ENCODE results near the gene DGKI. TPM values are rescaled to one million over a fixed set of nuclear protein-coding genes. Genes with fewer than 3 reads are reported as not detected.

Gene DGKI
- polyA plus RNA-seq, 1 donor = 1.4 TPM

DNA sequence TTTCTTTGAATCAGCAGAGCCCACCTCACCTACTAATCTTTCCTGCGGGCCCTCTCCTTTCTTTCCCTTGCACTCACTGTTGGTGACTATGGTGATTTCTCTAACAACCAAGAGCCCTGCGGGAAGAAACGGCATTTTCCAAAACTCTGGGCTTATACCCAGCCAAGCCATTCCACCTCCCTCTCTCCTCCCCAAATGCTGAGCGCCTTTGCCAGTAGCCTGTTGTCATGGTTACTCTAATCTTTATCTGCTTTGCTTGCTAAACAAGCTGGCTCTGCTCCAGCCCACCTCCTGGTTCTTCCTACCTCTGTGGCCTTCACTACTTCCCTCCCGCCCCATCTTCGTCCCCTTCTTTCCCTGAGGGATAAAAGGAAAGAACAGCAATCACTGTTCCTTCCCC is 86.7 kb downstream of the DGKI start:
- no peaks in the 10 kb centered on the region for H3K4me1 ChIP-seq (ENCODE audit: control insufficient read depth, insufficient read depth, low read length)
- no peak overlapping the region for H3K27ac ChIP-seq (ENCODE audit: low read length)
- no peaks in the 10 kb centered on the region for H3K36me3 ChIP-seq (ENCODE audit: control insufficient read depth, insufficient read depth, low read length)
- H3K4me3 ChIP-seq (ENCODE audit: low read length) = no peak overlapping the region
- H3K27me3 ChIP-seq (ENCODE audit: control insufficient read depth, insufficient read depth, low read length) = no peaks in the 10 kb centered on the region
- no peaks in the 10 kb centered on the region for H3K9me3 ChIP-seq (ENCODE audit: control insufficient read depth, low read depth, low read length)
- no CpG with 5 or more reads among the region's 6 CpGs for WGBS (ENCODE audit: insufficient coverage, low lambda C conversion rate)
- no peak for DNase-seq

DNA sequence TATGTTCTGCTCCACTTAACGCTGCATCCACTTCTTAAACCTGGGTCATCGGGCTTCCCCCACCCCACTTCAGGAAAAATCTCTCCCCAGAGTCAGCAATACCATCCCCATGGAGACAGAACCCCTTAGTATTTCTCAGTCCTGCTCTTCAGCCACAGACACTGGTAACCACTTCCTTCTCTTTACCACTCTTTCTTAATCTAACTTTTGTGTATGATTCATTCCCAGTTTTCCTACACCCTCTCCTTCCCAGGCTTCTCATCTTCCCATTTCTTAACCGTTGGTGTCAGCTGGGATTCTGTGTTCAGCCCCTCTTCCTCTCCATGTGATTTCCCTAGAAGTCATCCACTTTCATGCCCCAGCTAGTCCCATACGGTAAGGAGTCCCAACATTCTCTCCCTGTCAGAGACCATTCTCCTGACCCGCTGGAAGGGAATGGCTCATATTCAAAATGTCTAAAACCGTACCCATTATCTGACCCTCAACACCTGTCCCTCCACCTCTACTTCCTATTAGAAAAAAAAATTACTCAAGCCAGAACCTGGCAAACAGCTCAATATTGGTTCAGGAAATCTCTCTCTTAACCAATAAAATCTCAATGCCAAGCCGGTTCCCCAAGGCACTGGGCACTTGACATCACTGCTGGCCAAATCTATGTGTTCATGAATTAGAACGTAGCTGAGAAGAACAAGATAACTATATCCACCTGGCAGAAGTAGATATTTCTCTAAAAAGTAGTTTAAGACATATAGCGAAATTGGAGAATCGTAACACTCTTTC is 89.4 kb downstream of the DGKI start:
- peaks cover 12% of the 10 kb centered on the region for H3K27me3 ChIP-seq (ENCODE audit: control insufficient read depth, insufficient read depth, low read length)
- no peak for DNase-seq
- H3K27ac ChIP-seq (ENCODE audit: low read length) = no peak overlapping the region
- no peaks in the 10 kb centered on the region for H3K4me1 ChIP-seq (ENCODE audit: control insufficient read depth, insufficient read depth, low read length)
- WGBS (ENCODE audit: insufficient coverage, low lambda C conversion rate) = 100% methylated on average over 2 of the region's 10 CpGs
- no peaks in the 10 kb centered on the region for H3K9me3 ChIP-seq (ENCODE audit: control insufficient read depth, low read depth, low read length)
- no peaks in the 10 kb centered on the region for H3K36me3 ChIP-seq (ENCODE audit: control insufficient read depth, insufficient read depth, low read length)
- H3K4me3 ChIP-seq (ENCODE audit: low read length) = no peak overlapping the region

DNA sequence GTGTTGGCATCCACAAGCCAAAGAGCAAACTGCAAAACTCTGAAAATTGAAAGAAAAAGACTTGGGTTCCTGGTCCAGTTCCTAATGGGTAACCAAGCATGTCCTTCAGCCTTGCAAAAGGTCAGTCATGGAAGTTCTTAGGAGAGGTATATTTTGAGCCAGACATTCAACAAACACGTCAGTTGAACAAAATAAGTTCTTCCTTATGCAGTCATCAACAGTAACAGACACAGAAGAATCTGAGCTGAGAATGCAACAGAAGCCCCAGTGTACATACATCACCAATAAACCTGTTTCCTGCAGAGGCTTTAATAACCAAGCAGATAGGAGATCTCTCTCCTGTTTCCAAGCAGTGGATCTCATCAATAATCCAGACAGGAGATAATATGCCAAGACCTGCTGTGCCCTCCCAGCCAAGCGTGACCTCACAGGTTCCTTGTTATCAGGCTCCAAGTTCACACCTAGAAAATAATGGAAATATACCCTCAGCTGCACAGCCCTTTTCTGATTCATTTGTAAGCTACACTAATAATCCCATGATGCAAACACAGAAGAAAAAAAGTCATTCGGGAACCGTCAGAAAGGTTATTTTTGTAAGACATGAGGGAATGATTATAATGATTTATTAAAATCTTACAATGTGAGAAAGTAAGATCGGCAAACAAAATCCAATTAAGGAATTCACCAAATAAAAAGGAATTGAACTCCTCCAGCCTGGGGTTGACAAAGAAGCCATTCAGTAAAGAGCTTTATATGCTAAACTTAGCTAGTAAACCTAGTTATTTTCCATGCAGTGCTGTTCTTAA is 90.7 kb downstream of the DGKI start:
- WGBS (ENCODE audit: insufficient coverage, low lambda C conversion rate) = 86% methylated on average over 3 of the region's 5 CpGs
- peak in 1 of 2 donors; percentile 4 for DNase-seq
- no peaks in the 10 kb centered on the region for H3K36me3 ChIP-seq (ENCODE audit: control insufficient read depth, insufficient read depth, low read length)
- H3K27ac ChIP-seq (ENCODE audit: low read length) = no peak overlapping the region
- H3K4me1 ChIP-seq (ENCODE audit: control insufficient read depth, insufficient read depth, low read length) = no peaks in the 10 kb centered on the region
- H3K9me3 ChIP-seq (ENCODE audit: control insufficient read depth, low read depth, low read length) = no peaks in the 10 kb centered on the region
- no peak overlapping the region for H3K4me3 ChIP-seq (ENCODE audit: low read length)
- H3K27me3 ChIP-seq (ENCODE audit: control insufficient read depth, insufficient read depth, low read length) = peaks cover 12% of the 10 kb centered on the region

DNA sequence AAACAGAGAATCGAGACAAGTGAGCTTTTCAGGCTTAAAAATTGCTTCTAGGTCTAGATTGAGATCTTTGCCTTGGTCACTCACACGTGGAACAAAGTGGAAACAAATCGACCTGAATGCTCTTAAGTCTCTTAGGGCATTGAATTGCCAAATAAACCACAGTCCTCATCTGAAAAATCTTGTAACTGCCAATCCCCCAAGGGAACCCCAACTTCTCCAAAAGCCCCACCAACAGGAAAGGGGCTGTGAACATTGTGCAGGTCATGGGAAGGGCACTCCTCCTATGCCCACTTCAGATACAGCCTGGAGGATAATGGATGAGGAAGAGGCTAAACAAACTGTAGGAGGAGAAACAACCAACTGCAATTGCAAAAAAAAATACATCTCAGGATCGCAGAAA is 91.3 kb downstream of the DGKI start:
- WGBS (ENCODE audit: insufficient coverage, low lambda C conversion rate) = no CpG with 5 or more reads among the region's 4 CpGs
- H3K4me1 ChIP-seq (ENCODE audit: control insufficient read depth, insufficient read depth, low read length) = no peaks in the 10 kb centered on the region
- H3K9me3 ChIP-seq (ENCODE audit: control insufficient read depth, low read depth, low read length) = no peaks in the 10 kb centered on the region
- H3K27me3 ChIP-seq (ENCODE audit: control insufficient read depth, insufficient read depth, low read length) = peaks cover 12% of the 10 kb centered on the region
- H3K36me3 ChIP-seq (ENCODE audit: control insufficient read depth, insufficient read depth, low read length) = no peaks in the 10 kb centered on the region
- no peak overlapping the region for H3K4me3 ChIP-seq (ENCODE audit: low read length)
- DNase-seq = no peak
- no peak overlapping the region for H3K27ac ChIP-seq (ENCODE audit: low read length)

DNA sequence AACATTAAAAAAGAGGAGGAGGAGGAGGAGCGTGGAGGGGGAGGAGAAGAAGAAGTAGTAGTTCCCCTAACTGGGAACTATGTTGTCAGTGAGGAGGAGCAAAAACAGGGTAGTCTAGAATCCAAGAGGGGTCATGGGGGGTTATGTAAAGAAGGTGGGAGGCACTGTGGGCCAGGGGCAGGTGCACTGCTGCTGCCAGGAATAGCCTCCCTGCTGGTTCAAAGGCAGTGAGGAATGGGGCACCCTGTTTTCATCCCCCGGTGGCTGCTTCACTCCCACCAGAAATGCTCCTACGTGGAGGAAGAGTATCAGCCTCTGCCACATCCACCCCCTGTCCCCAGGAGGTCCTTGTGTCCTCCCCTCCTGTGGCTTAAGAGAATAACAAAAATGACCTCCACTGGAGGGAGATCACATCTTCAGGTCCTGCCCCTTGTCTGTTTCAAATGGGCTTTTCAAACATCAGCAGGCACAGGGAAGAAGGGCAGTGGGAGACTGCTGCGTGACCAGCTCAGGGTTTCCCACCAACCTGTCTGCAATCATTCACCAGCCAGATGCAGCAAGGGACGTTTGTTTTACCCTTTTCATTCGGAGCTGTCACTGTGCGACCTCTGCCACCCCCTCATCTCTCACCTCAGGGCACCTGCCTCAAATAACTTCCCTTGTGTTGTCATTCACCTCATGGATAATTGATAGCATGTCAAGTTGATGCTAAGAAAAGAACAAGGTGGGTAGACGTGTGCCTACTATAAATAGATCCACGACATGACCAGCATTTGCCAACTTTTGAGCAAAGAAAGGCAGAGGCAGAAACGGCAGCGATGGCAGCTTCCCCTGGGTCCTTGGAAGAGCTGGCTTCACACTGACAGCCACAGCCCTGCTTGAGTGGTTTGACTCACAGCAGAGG is 92.6 kb downstream of the DGKI start:
- Histone ChIP-seq H3K9me3 (ENCODE audit: control insufficient read depth, low read depth, low read length) (no peaks in the 10 kb centered on the region), H3K4me3 (ENCODE audit: low read length) (no peak overlapping the region), H3K27me3 (ENCODE audit: control insufficient read depth, insufficient read depth, low read length) (peaks cover 12% of the 10 kb centered on the region), H3K36me3 (ENCODE audit: control insufficient read depth, insufficient read depth, low read length) (no peaks in the 10 kb centered on the region), H3K27ac (ENCODE audit: low read length) (no peak overlapping the region), H3K4me1 (ENCODE audit: control insufficient read depth, insufficient read depth, low read length) (no peaks in the 10 kb centered on the region)
- 48% methylated on average over 2 of the region's 11 CpGs for WGBS (ENCODE audit: insufficient coverage, low lambda C conversion rate)
- no peak for DNase-seq

DNA sequence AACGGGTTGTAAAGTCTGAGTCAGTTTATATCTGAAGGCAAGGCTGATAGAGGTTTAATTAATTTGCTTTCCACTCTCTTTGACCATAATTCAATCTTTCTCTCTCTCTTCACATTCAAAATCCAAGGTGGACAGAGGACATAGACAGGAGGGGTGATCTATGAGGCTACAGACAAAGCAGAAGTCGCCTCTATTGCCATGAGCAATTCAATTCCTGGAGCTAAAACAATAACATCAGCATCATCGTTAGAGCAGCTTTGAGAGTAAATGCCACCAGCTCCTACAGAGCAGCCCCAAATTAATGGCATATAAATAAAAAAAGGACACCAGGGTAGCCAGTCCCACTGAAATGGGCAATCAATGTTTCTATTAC is 93.2 kb downstream of the DGKI start:
- no peaks in the 10 kb centered on the region for H3K9me3 ChIP-seq (ENCODE audit: control insufficient read depth, low read depth, low read length)
- no peaks in the 10 kb centered on the region for H3K4me1 ChIP-seq (ENCODE audit: control insufficient read depth, insufficient read depth, low read length)
- no peak overlapping the region for H3K4me3 ChIP-seq (ENCODE audit: low read length)
- WGBS (ENCODE audit: insufficient coverage, low lambda C conversion rate) = no CpG with 5 or more reads among the region's 3 CpGs
- no peaks in the 10 kb centered on the region for H3K36me3 ChIP-seq (ENCODE audit: control insufficient read depth, insufficient read depth, low read length)
- no peak overlapping the region for H3K27ac ChIP-seq (ENCODE audit: low read length)
- DNase-seq = no peak
- peaks cover 12% of the 10 kb centered on the region for H3K27me3 ChIP-seq (ENCODE audit: control insufficient read depth, insufficient read depth, low read length)

- no peaks in the 10 kb centered on the region for H3K36me3 ChIP-seq (ENCODE audit: control insufficient read depth, insufficient read depth, low read length)
- H3K9me3 ChIP-seq (ENCODE audit: control insufficient read depth, low read depth, low read length) = no peaks in the 10 kb centered on the region
- H3K4me1 ChIP-seq (ENCODE audit: control insufficient read depth, insufficient read depth, low read length) = no peaks in the 10 kb centered on the region
- DNase-seq = no peak
- H3K4me3 ChIP-seq (ENCODE audit: low read length) = no peak overlapping the region
- peaks cover 12% of the 10 kb centered on the region for H3K27me3 ChIP-seq (ENCODE audit: control insufficient read depth, insufficient read depth, low read length)
- no peak overlapping the region for H3K27ac ChIP-seq (ENCODE audit: low read length)
- WGBS (ENCODE audit: insufficient coverage, low lambda C conversion rate) = no CpG with 5 or more reads among the region's 4 CpGs
Observed at GRCh38 chr7:137753067-137753466, 93.7 kb downstream of the DGKI start.

DNA sequence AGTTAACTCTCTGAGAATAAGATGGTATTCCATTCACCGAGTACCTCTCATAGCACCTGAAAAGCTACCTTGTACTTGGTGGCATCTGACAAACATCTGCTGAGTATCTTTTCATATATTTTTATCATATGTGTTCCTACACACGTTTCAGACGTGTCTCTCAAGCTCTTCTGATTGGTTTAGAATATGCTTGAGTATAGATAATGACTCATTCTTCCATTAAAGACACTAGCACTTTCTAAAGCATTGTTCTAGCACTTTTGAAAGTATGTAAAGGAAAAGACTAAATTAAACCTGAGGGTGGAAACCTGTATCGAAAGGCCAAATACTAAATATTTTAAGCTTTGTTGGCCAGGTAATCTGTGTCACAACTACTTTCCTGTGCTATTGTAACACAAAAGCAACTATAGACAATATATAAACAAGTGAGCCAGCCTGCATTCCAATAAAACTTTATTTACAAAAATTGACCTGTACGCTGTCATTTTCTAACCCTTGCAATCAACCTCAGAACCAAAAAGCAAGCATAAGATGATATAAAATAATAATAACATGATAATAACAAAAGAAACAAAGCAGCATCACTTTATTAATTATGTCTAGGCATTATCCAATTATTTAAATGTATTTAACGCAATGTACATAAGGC is 95.3 kb downstream of the DGKI start:
- Histone ChIP-seq H3K27me3 (ENCODE audit: control insufficient read depth, insufficient read depth, low read length) (peaks cover 12% of the 10 kb centered on the region), H3K36me3 (ENCODE audit: control insufficient read depth, insufficient read depth, low read length) (no peaks in the 10 kb centered on the region), H3K27ac (ENCODE audit: low read length) (no peak overlapping the region), H3K9me3 (ENCODE audit: control insufficient read depth, low read depth, low read length) (no peaks in the 10 kb centered on the region), H3K4me3 (ENCODE audit: low read length) (no peak overlapping the region), H3K4me1 (ENCODE audit: control insufficient read depth, insufficient read depth, low read length) (no peaks in the 10 kb centered on the region)
- DNase-seq = no peak
- WGBS (ENCODE audit: insufficient coverage, low lambda C conversion rate) = 85% methylated on average over 4 of the region's 6 CpGs

DNA sequence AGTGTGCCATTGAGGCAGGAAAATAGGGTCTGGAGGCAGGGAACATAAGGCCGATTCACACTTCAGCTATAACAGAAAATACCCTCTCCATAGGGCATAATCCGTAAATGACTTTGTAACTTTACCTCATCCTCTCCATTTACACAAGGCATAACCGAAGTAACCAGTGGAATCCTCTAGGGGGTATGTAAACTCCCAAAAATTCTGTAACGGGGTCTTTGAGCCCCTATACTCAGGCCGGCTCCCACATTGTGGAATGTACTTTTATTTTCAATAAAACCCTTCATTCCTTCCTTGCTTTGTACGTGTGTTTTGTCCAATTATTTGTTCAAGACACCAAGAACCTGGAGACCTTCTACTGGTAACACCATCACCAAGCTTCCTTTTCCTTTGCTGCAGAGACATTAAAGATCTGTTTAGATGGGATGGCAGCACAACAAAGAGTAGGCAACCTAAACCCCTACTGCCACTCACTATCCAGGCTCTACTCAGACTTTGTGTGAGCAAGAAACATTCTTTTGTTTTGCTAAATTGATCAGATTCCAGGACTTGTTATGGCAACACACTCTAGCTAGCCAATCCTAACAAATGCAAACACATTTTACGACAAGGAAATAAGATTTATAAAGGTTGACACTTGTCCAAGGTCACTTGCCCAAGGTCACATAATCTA is 99.3 kb downstream of the DGKI start:
- Histone ChIP-seq H3K27ac (ENCODE audit: low read length) (no peak overlapping the region), H3K36me3 (ENCODE audit: control insufficient read depth, insufficient read depth, low read length) (no peaks in the 10 kb centered on the region), H3K9me3 (ENCODE audit: control insufficient read depth, low read depth, low read length) (no peaks in the 10 kb centered on the region), H3K27me3 (ENCODE audit: control insufficient read depth, insufficient read depth, low read length) (no peaks in the 10 kb centered on the region), H3K4me1 (ENCODE audit: control insufficient read depth, insufficient read depth, low read length) (no peaks in the 10 kb centered on the region), H3K4me3 (ENCODE audit: low read length) (no peak overlapping the region)
- no peak for DNase-seq
- no CpG with 5 or more reads among the region's 7 CpGs for WGBS (ENCODE audit: insufficient coverage, low lambda C conversion rate)
